Measurements from ENCODE around the gene SNED1. TPM values are rescaled to one million over a fixed set of nuclear protein-coding genes. Genes with fewer than 3 reads are reported as not detected.

SNED1 gene
- total RNA-seq, 4 donors from 2014 or later, result 18.0 to 52.2 (median 32.5) TPM

DNA sequence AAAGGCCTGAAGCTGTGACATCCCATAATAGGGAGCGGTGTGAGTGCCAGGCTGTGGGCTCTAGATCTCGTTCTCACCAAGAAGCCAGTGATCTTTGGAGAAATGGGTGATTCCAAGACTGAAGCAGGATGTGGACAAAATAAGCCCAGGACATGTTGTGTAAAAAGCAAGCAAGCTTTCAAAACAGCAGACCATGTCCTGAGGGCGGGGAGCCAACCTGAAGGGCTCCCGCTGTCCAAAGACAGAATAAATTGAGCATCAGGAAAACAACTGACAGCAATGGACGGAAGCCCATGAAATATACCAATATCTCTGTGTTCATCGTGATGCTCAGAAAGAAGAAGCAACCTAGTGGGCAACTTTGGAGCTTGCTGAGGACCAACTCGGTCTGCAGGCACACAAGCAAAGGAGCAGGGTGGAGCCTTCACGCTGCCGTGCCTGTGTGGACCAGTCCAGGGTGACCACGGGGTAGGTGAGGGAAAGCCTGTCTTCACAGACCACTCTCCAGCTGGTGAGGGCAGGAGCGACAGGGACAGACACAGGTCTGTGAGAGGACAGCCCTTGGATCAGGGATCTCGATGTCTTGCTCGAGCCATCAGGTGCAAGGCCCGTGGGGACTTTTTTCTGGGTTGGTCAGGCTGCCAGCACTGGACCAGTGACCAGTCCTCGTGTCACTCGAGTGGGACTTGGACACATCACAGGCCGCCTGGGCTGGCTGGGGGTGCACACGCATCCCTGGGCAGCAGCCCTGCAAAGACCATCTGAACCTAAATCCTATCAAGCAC, 82.2 kb downstream of the SNED1 start:
- DNase-seq (ENCODE audit: low spot score) (no peak), ATAC-seq (ENCODE audit: low FRiP score) (no peak)
- TF ChIP-seq, protein P1, sequence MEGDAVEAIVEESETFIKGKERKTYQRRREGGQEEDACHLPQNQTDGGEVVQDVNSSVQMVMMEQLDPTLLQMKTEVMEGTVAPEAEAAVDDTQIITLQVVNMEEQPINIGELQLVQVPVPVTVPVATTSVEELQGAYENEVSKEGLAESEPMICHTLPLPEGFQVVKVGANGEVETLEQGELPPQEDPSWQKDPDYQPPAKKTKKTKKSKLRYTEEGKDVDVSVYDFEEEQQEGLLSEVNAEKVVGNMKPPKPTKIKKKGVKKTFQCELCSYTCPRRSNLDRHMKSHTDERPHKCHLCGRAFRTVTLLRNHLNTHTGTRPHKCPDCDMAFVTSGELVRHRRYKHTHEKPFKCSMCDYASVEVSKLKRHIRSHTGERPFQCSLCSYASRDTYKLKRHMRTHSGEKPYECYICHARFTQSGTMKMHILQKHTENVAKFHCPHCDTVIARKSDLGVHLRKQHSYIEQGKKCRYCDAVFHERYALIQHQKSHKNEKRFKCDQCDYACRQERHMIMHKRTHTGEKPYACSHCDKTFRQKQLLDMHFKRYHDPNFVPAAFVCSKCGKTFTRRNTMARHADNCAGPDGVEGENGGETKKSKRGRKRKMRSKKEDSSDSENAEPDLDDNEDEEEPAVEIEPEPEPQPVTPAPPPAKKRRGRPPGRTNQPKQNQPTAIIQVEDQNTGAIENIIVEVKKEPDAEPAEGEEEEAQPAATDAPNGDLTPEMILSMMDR (IDR thresholded peaks at IDR 0.05), result no peak

DNA sequence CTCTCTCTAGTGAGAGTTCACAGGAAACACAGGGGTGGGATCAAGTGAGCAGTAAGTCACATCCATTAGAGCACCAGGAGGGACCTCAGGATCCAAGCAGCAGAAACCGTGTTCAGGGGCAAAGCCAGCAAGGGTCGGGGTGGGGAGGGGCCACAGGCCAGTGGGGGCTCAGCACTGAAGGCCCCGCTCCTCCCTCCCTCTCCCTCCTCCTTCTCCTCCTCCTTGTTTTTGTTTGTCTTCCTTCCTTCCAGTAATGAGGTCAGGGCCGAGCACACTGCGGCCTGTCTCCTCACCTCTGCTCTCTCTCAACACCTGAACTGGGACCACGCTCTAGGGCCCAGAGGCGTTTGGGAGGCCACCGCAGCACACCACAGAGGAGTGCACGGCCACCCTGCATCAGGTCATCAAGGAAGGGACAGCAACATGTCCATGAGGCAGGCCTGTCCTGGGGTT, 82.8 kb downstream of the SNED1 start:
- no peak for ATAC-seq (ENCODE audit: low FRiP score)
- no peak for DNase-seq (ENCODE audit: low spot score)
- TF ChIP-seq, protein P1 (IDR thresholded peaks at IDR 0.05), result no peak

DNA sequence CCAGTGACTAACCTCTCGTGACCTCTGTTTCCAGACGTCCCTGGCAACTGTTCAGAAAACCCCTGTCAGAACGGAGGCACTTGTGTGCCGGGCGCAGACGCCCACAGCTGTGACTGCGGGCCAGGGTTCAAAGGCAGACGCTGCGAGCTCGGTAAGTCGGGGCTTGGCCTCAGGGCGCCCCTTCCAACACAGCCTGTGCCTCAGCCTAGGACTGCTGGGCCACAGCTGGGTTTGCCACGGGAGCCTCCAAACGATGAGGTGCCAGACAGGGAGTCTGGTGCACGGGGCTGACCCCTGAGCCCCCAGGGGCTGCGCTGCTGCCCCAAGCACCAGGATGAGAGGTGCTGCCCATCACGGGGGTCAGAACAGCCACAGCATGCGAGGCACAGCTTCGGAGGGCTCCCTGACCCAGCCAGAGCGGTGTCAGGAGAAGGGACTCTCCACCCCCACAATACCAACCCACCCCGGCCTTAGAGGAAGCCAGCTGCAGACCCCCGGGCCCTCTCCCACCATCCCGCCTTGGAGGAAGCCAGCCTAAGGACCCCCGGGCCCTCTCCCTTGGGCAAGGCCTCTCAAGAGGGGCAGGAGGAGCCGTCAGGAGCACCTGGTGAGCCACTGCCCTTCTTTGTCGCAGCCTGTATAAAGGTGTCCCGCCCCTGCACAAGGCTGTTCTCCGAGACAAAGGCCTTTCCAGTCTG, 83.4 kb downstream of the SNED1 start:
- ATAC-seq (ENCODE audit: low FRiP score) (no peak), DNase-seq (ENCODE audit: low spot score) (no peak)
- TF ChIP-seq, protein P1 (IDR thresholded peaks at IDR 0.05), result no peak

DNA sequence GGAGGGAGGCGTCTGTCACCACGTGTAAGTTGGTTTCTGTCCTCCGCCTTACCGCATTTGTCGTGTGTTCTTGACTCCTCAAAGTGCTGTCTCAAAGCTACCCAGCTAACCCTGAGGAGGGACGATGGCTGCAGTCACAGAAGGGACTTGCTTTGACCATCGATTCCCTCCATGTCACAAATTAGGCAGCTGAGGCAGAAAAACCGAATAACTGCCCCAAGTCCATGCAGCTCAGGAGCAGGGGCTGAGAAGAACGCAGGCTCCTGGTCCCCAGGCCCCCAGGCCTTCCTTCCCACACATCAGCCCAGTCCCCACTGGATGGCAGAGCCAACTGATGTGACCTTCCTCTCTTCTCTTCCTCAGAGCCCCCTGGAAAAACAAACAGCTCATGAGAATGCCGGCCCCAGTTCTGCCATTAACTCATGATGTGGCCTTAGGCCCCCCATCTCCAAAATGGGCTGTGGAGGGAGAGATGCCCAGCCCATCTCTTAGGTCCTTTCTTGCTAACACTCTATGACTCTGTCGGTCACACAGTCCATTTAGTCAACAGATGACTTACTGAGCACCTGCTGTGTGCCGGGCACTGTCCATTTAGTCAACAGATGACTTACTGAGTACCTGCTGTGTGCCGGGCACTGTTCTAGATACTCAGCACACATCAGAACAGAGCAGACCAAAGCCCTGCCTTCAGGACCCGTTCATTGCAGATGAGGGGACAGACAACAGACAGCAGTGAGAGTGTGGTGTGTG, 84.1 kb downstream of the SNED1 start:
- no peak for ATAC-seq (ENCODE audit: low FRiP score)
- TF ChIP-seq, protein P1 (IDR thresholded peaks at IDR 0.05), result no peak

DNA sequence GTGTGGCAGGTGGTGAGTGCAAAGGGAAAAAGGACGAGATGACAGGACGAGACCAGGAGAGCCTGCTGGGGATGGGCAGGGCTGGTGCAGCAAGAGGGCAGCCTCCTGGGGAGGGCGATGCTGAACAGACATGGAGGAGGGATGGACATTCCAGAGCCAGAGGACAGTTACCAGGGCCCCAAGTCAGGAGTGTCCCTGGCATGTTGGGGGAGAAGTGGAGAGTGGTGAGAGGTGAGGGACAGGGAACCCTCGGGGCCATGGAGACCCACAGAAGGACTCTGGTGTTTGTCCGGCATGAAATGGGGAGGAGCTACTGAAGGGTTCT, 84.6 kb downstream of the SNED1 start:
- TF ChIP-seq, protein P1 (IDR thresholded peaks at IDR 0.05), result no peak
- ATAC-seq (ENCODE audit: low FRiP score) (no peak), DNase-seq (ENCODE audit: low spot score) (no peak)

More for the DNA sequence above, 84.1 kb downstream of the SNED1 start:
- DNase-seq (ENCODE audit: low spot score), result no peak

DNA sequence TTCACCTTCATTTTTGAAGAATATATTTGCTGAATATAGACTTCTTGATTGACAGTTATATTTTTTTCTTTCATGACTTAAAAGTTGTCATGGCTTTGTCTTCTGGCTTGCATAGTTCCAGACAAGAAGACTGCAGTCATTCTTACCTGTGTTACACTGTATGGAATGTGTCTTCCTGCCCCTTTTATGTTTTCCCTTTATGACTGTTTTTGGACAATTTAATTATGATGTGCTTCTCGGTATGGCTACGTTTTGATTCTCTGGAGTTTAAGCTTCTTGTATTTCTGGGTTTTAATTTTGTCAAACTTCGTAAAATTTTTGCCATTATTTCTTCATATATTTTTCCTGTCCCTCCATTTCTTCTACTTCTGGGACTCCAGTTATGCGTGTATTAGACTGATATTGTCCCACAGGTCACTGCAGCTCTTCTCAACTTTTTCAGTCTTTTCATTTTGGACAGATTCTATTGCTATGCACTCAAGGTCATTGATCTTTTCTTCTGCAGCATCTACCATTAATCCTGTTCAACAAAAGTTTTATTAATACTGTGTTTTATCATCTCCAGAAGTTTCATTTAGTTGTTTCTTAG, 86.5 kb downstream of the SNED1 start:
- TF ChIP-seq, protein P1 (IDR thresholded peaks at IDR 0.05), result no peak
- DNase-seq (ENCODE audit: low spot score), result no peak
- ATAC-seq (ENCODE audit: low FRiP score), result no peak
